ENCODE measurements around the gene RXFP4.

RXFP4 gene

GRCh38 chr1:155990005-155990739 is 48.7 kb downstream of the RXFP4 start:
- TF ChIP-seq, protein P1, sequence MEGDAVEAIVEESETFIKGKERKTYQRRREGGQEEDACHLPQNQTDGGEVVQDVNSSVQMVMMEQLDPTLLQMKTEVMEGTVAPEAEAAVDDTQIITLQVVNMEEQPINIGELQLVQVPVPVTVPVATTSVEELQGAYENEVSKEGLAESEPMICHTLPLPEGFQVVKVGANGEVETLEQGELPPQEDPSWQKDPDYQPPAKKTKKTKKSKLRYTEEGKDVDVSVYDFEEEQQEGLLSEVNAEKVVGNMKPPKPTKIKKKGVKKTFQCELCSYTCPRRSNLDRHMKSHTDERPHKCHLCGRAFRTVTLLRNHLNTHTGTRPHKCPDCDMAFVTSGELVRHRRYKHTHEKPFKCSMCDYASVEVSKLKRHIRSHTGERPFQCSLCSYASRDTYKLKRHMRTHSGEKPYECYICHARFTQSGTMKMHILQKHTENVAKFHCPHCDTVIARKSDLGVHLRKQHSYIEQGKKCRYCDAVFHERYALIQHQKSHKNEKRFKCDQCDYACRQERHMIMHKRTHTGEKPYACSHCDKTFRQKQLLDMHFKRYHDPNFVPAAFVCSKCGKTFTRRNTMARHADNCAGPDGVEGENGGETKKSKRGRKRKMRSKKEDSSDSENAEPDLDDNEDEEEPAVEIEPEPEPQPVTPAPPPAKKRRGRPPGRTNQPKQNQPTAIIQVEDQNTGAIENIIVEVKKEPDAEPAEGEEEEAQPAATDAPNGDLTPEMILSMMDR (IDR thresholded peaks at IDR 0.05) = no peak
- Histone ChIP-seq H3K4me3 (ENCODE audit: low read depth in 1 of 2, low read length in 1 of 2) (peak overlapping the region; percentile 31 to 53), H3K27me3 (no peaks in the 10 kb centered on the region), H3K9me3 (no peaks in the 10 kb centered on the region), H3K36me3 (no peaks in the 10 kb centered on the region), H3K4me1 (ENCODE audit: control insufficient read depth in 1 of 2, insufficient read depth in 1 of 2, low read depth in 1 of 2, low read length in 1 of 2) (peaks cover 28 to 32% of the 10 kb centered on the region in 2 experiments), H3K27ac (peak overlapping the region; percentile 87)

Data from neutrophil (primary cell).